ENCODE measurements around the gene NTF3. TPM values are rescaled to one million over a fixed set of nuclear protein-coding genes. Genes with fewer than 3 reads are reported as not detected.

NTF3 gene
- total RNA-seq, 1 donor from 2014 or later: 8.9 TPM

DNA sequence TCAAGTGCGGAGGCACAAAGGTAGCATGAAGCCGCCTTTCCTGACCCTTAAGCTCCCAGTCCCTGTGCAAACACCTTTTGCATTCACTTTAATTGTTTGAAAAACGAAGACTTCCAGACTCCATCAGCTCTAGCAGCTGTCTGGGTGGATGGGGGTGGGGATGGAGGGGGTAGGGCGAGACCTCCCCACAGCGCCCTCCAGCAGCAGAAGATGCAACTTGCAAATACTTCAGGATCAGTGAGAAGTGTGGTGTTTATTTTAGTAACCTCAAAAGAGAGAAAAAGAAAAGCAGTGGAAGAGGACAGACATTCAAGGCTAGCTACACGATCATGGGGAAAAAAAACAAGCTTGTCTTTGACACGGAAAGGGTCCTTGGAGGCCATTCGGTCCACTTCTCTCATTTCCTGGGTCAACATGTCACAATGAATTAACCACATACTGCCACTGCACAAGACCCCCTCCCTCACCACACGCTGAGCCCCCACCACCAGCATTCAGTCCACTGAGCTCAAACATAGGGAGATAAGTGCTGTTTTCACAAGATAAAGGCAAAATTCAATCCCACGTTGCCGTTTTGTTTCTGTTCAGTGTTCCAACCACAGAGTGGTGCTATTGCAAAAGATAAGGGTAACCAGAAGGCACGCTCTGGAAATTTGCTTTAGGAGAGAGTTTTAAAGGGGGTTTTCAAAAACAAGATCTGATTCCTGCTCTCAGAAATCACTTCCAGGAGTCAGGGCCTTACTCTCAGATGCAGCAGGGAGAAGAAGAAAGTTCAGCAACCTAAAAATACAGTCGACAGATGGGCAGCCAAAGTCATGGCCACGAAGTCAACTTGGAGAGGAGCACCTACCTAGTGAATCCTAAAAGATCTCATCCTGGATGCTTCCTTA is 3.3 kb upstream of the NTF3 start:
- Histone ChIP-seq H3K79me2 (ENCODE audit: insufficient read depth, low read length) (peaks cover 3% of the 10 kb centered on the region), H3K4me3 (ENCODE audit: insufficient read depth, low read depth, low read length) (peak overlapping the region; percentile 19), H3K4me1 (ENCODE audit: insufficient read depth, low read length) (peaks cover 23% of the 10 kb centered on the region), H3K27ac (ENCODE audit: low read depth, low read length) (no peak overlapping the region), H3K36me3 (ENCODE audit: insufficient read depth, low read length) (no peaks in the 10 kb centered on the region), H3K27me3 (ENCODE audit: insufficient read depth, low read length) (peaks cover 46% of the 10 kb centered on the region), H3K4me2 (ENCODE audit: low read length) (peak overlapping the region; percentile 75), H3K9me3 (ENCODE audit: insufficient read depth, low read depth, low read length) (no peaks in the 10 kb centered on the region), H4K20me1 (ENCODE audit: insufficient read depth, low read length) (no peaks in the 10 kb centered on the region), H3K9ac (ENCODE audit: low read length) (peak overlapping the region; percentile 45), H2AFZ (ENCODE audit: low read depth, low read length) (peak overlapping the region; percentile 3)
- peaks cover 27% of the 10 kb centered on the region for H3K4me1 Mint-ChIP-seq (ENCODE audit: low read depth, unreplicated experiment)
- no peaks in the 10 kb centered on the region for H3K9me3 Mint-ChIP-seq (ENCODE audit: unreplicated experiment)
- no peak for DNase-seq (ENCODE audit: low read depth)
- peak overlapping the region; percentile 6 for H3K27ac Mint-ChIP-seq (ENCODE audit: unreplicated experiment)
- TF ChIP-seq, protein P1, sequence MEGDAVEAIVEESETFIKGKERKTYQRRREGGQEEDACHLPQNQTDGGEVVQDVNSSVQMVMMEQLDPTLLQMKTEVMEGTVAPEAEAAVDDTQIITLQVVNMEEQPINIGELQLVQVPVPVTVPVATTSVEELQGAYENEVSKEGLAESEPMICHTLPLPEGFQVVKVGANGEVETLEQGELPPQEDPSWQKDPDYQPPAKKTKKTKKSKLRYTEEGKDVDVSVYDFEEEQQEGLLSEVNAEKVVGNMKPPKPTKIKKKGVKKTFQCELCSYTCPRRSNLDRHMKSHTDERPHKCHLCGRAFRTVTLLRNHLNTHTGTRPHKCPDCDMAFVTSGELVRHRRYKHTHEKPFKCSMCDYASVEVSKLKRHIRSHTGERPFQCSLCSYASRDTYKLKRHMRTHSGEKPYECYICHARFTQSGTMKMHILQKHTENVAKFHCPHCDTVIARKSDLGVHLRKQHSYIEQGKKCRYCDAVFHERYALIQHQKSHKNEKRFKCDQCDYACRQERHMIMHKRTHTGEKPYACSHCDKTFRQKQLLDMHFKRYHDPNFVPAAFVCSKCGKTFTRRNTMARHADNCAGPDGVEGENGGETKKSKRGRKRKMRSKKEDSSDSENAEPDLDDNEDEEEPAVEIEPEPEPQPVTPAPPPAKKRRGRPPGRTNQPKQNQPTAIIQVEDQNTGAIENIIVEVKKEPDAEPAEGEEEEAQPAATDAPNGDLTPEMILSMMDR (IDR thresholded peaks at IDR 0.05; ENCODE audit: insufficient read depth, low read depth, low read length): peak; percentile 49
- TF ChIP-seq EZH2 (IDR thresholded peaks at IDR 0.05; ENCODE audit: insufficient read depth, low read length): no peak
- peak; percentile 45 for FAIRE-seq
- H3K27me3 Mint-ChIP-seq (ENCODE audit: low read depth, unreplicated experiment): peaks cover 40% of the 10 kb centered on the region
- H3K36me3 Mint-ChIP-seq (ENCODE audit: low read depth, unreplicated experiment): no peaks in the 10 kb centered on the region
- H3K4me3 Mint-ChIP-seq (ENCODE audit: unreplicated experiment): peak overlapping the region; percentile 66

DNA sequence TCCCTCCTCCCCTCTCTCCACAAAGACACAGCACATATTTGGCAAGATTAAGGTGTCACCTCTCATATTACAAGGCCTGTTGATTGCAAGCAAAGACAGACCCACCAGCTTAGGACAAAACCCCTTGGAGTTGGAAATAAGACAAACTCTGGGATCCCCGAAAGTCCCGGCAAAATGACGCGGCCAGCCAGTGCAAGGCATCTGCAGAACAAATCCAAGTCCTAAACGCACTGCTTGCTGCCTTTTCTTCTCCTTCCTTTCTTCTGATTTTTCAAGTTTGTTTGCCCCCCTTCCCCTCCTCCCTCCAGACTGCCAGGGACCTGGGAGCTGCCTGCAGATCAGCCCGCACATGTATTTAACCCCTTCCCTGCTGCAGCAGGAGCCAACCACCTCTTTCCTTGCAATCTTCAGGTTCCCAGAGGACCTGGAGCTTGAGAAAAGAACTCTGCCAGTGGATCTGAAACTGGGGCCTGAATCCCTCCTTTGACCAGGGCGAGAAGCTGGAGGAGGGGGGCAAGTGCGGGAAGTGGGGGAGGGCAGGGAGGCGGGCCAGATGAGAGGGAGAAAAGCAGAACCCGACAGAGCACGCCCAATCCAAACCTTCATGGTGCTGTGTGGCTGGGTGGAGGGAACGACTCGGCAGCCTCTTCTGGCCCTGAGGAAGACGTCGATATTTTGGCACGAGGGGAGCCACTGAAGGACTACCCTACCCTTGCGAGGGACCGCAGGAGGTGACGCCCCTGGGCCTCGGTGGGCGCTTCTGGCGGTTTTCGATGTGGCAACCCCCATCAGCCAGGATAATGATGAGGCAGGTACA is 2.0 kb upstream of the NTF3 start:
- DNase-seq (ENCODE audit: low read depth): no peak
- H2AFZ ChIP-seq (ENCODE audit: low read depth, low read length): no peak overlapping the region
- H3K36me3 ChIP-seq (ENCODE audit: insufficient read depth, low read length): no peaks in the 10 kb centered on the region
- peaks cover 34% of the 10 kb centered on the region for H3K4me1 ChIP-seq (ENCODE audit: insufficient read depth, low read length)
- TF ChIP-seq EZH2 (IDR thresholded peaks at IDR 0.05; ENCODE audit: insufficient read depth, low read length): peak; percentile 3
- TF ChIP-seq, protein P1 (IDR thresholded peaks at IDR 0.05; ENCODE audit: insufficient read depth, low read depth, low read length): no peak
- H3K4me3 Mint-ChIP-seq (ENCODE audit: unreplicated experiment): peak overlapping the region; percentile 89
- peaks cover 12% of the 10 kb centered on the region for H4K20me1 ChIP-seq (ENCODE audit: insufficient read depth, low read length)
- peaks cover 27% of the 10 kb centered on the region for H3K4me1 Mint-ChIP-seq (ENCODE audit: low read depth, unreplicated experiment)
- peaks cover 16% of the 10 kb centered on the region for H3K79me2 ChIP-seq (ENCODE audit: insufficient read depth, low read length)
- FAIRE-seq: no peak
- no peak overlapping the region for H3K4me3 ChIP-seq (ENCODE audit: insufficient read depth, low read depth, low read length)
- peak overlapping the region; percentile 81 for H3K9ac ChIP-seq (ENCODE audit: low read length)
- no peak overlapping the region for H3K27ac ChIP-seq (ENCODE audit: low read depth, low read length)
- no peaks in the 10 kb centered on the region for H3K9me3 ChIP-seq (ENCODE audit: insufficient read depth, low read depth, low read length)
- peak overlapping the region; percentile 93 for H3K4me2 ChIP-seq (ENCODE audit: low read length)
- H3K36me3 Mint-ChIP-seq (ENCODE audit: low read depth, unreplicated experiment): no peaks in the 10 kb centered on the region
- H3K9me3 Mint-ChIP-seq (ENCODE audit: unreplicated experiment): no peaks in the 10 kb centered on the region
- H3K27ac Mint-ChIP-seq (ENCODE audit: unreplicated experiment): peak overlapping the region; percentile 23
- H3K27me3 Mint-ChIP-seq (ENCODE audit: low read depth, unreplicated experiment): peaks cover 38% of the 10 kb centered on the region
- peaks cover 59% of the 10 kb centered on the region for H3K27me3 ChIP-seq (ENCODE audit: insufficient read depth, low read length)

Data from astrocyte (in vitro differentiated cells and primary cell).